ENCODE results near the gene RNU1-3. TPM values are rescaled to one million over a fixed set of nuclear protein-coding genes. Genes with fewer than 3 reads are reported as not detected.
"Not testable (repeated sequence)": the region's sequence is repeated elsewhere in the genome, so short reads cannot be mapped to it uniquely, and the experiment has no call there.

Gene RNU1-3
- total and polyA plus RNA-seq, 2 of the 13 experiments (the other 11 are each of a cell fraction or from before 2014, with no cell fraction given), result under 0.01 to 11,018 TPM

DNA sequence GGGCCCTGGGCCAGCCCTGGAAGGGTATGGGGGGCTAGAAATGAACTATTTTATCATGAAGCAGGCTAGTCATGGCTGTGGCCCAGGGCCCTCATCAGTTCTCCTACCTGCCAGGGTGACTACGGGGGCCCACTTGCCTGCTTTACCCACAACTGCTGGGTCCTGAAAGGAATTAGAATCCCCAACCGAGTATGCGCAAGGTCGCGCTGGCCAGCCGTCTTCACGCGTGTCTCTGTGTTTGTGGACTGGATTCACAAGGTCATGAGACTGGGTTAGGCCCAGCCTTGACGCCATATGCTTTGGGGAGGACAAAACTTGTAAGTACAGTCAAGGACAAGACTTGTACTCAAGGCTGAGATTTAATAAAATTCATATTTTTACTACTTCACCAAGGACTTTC lies 16.8 kb downstream of the RNU1-3 start:
- intact Hi-C loops (cut with micrococcal nuclease; ENCODE audit: unreplicated experiment); H3K4me2 ChIP-seq (ENCODE audit: low read depth, low read length); H3K9me3 ChIP-seq (ENCODE audit: low read length); CTCF ChIA-PET (ENCODE audit: low intra/inter-chr PET ratio, low total read pairs); H3K9ac ChIP-seq (ENCODE audit: insufficient read depth, low read depth, low read length); ATAC-seq; DNase-seq (ENCODE audit: low spot score); H3K4me3 ChIP-seq (replicated peaks in 1 of 3; ENCODE audit: insufficient read depth in 1 of 3, low read depth in 2 of 3, low read length in 3 of 3); in situ Hi-C loops (cut with HindIII; ENCODE audit: extremely low pct_ligation_motif_present, low pct_unique_long_range_greater_than_20kb); BruUV-seq (replicated peaks); H3K27ac ChIP-seq (ENCODE audit: extremely low read length, insufficient read depth, low read length); H4K20me1 ChIP-seq (ENCODE audit: insufficient read depth, low read length); H3K27me3 ChIP-seq (ENCODE audit: control insufficient read depth in 1 of 2, insufficient read depth in 2 of 2, low read length in 2 of 2); H3K36me3 ChIP-seq (replicated peaks in 1 of 2; ENCODE audit: control insufficient read depth in 1 of 2, insufficient read depth in 2 of 2, low read length in 2 of 2); H2AFZ ChIP-seq (ENCODE audit: low read length); POLR2A ChIA-PET; FAIRE-seq: not testable (repeated sequence)
- Histone ChIP-seq H3K79me2 (ENCODE audit: insufficient read depth, low read length) (peaks cover 13% of the 10 kb centered on the region), H3K4me1 (ENCODE audit: insufficient read depth, low read length) (peaks cover 40% of the 10 kb centered on the region)
- 0 out of 2 replicates have a peak, but pooled peaks have one; percentile 19 for TF ChIP-seq FOXJ3 (CRISPR knock-in tag; IDR thresholded peaks at IDR 0.05; ENCODE audit: borderline replicate concordance)
- WGBS (ENCODE audit: low lambda C conversion rate), result 82% methylated on average over 9 of the region's 9 CpGs

DNA sequence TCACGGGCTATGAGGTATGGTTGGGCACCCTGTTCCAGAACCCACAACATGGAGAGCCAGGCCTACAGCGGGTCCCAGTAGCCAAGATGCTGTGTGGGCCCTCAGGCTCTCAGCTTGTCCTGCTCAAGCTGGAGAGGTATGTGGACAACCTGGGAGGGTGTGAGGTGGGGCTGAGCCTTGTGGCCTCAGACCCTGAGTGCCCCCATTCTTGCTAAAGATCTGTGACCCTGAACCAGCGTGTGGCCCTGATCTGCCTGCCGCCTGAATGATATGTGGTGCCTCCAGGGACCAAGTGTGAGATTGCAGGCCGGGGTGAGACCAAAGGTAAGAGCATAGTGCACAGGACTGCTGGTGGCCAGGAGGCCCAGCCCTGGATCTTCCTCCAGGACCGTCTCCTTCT lies 17.4 kb downstream of the RNU1-3 start:
- H3K36me3 ChIP-seq (replicated peaks in 1 of 2; ENCODE audit: control insufficient read depth in 1 of 2, insufficient read depth in 2 of 2, low read length in 2 of 2); in situ Hi-C loops (cut with HindIII; ENCODE audit: extremely low pct_ligation_motif_present, low pct_unique_long_range_greater_than_20kb); BruUV-seq (replicated peaks); H2AFZ ChIP-seq (ENCODE audit: low read length); CTCF ChIA-PET (ENCODE audit: low intra/inter-chr PET ratio, low total read pairs); H3K9ac ChIP-seq (ENCODE audit: insufficient read depth, low read depth, low read length); POLR2A ChIA-PET; H4K20me1 ChIP-seq (ENCODE audit: insufficient read depth, low read length); H3K4me3 ChIP-seq (replicated peaks in 1 of 3; ENCODE audit: insufficient read depth in 1 of 3, low read depth in 2 of 3, low read length in 3 of 3); intact Hi-C loops (cut with micrococcal nuclease; ENCODE audit: unreplicated experiment); H3K27ac ChIP-seq (ENCODE audit: extremely low read length, insufficient read depth, low read length); H3K27me3 ChIP-seq (ENCODE audit: control insufficient read depth in 1 of 2, insufficient read depth in 2 of 2, low read length in 2 of 2); DNase-seq (ENCODE audit: low spot score); H3K4me2 ChIP-seq (ENCODE audit: low read depth, low read length); FAIRE-seq; H3K9me3 ChIP-seq (ENCODE audit: low read length): not testable (repeated sequence)
- 74% methylated on average over 5 of the region's 6 CpGs for WGBS (ENCODE audit: low lambda C conversion rate)
- ATAC-seq, result peak; percentile 16
- peaks cover 40% of the 10 kb centered on the region for H3K4me1 ChIP-seq (ENCODE audit: insufficient read depth, low read length)
- H3K79me2 ChIP-seq (ENCODE audit: insufficient read depth, low read length), result peaks cover 19% of the 10 kb centered on the region
- peak; percentile 63; the same call in 1 of the 2 replicates for TF ChIP-seq GATAD2A (CRISPR knock-in tag; IDR thresholded peaks at IDR 0.05)
- TF ChIP-seq HNF4A (CRISPR knock-in tag; IDR thresholded peaks at IDR 0.05), result peak; percentile 77
- peak; percentile 34; the same call in 1 of the 2 replicates for TF ChIP-seq SALL1 (CRISPR knock-in tag; IDR thresholded peaks at IDR 0.05)
- peak; percentile 39; the same call in 1 of the 2 replicates for TF ChIP-seq NR2C2 (CRISPR knock-in tag; IDR thresholded peaks at IDR 0.05; ENCODE audit: borderline replicate concordance)
- 0 out of 2 replicates have a peak, but pooled peaks have one; percentile 5 for TF ChIP-seq RBFOX2 (IDR thresholded peaks at IDR 0.05; ENCODE audit: low read depth, low read length)
- TF ChIP-seq, protein P1, sequence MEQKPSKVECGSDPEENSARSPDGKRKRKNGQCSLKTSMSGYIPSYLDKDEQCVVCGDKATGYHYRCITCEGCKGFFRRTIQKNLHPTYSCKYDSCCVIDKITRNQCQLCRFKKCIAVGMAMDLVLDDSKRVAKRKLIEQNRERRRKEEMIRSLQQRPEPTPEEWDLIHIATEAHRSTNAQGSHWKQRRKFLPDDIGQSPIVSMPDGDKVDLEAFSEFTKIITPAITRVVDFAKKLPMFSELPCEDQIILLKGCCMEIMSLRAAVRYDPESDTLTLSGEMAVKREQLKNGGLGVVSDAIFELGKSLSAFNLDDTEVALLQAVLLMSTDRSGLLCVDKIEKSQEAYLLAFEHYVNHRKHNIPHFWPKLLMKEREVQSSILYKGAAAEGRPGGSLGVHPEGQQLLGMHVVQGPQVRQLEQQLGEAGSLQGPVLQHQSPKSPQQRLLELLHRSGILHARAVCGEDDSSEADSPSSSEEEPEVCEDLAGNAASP (CRISPR knock-in tag; IDR thresholded peaks at IDR 0.05; ENCODE audit: borderline replicate concordance), result peak; percentile 49; the same call in 1 of the 2 replicates
- peak; percentile 65; the same call in 1 of the 2 replicates for TF ChIP-seq MED1 (CRISPR knock-in tag; IDR thresholded peaks at IDR 0.05)
- TF ChIP-seq, protein P2, sequence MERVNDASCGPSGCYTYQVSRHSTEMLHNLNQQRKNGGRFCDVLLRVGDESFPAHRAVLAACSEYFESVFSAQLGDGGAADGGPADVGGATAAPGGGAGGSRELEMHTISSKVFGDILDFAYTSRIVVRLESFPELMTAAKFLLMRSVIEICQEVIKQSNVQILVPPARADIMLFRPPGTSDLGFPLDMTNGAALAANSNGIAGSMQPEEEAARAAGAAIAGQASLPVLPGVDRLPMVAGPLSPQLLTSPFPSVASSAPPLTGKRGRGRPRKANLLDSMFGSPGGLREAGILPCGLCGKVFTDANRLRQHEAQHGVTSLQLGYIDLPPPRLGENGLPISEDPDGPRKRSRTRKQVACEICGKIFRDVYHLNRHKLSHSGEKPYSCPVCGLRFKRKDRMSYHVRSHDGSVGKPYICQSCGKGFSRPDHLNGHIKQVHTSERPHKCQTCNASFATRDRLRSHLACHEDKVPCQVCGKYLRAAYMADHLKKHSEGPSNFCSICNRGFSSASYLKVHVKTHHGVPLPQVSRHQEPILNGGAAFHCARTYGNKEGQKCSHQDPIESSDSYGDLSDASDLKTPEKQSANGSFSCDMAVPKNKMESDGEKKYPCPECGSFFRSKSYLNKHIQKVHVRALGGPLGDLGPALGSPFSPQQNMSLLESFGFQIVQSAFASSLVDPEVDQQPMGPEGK (CRISPR knock-in tag; IDR thresholded peaks at IDR 0.05), result peak; percentile 48; the same call in 1 of the 2 replicates
- 0 out of 2 replicates have a peak, but pooled peaks have one; percentile 25 for TF ChIP-seq ZNF768 (CRISPR knock-in tag; IDR thresholded peaks at IDR 0.05)
- TF ChIP-seq, protein P3, sequence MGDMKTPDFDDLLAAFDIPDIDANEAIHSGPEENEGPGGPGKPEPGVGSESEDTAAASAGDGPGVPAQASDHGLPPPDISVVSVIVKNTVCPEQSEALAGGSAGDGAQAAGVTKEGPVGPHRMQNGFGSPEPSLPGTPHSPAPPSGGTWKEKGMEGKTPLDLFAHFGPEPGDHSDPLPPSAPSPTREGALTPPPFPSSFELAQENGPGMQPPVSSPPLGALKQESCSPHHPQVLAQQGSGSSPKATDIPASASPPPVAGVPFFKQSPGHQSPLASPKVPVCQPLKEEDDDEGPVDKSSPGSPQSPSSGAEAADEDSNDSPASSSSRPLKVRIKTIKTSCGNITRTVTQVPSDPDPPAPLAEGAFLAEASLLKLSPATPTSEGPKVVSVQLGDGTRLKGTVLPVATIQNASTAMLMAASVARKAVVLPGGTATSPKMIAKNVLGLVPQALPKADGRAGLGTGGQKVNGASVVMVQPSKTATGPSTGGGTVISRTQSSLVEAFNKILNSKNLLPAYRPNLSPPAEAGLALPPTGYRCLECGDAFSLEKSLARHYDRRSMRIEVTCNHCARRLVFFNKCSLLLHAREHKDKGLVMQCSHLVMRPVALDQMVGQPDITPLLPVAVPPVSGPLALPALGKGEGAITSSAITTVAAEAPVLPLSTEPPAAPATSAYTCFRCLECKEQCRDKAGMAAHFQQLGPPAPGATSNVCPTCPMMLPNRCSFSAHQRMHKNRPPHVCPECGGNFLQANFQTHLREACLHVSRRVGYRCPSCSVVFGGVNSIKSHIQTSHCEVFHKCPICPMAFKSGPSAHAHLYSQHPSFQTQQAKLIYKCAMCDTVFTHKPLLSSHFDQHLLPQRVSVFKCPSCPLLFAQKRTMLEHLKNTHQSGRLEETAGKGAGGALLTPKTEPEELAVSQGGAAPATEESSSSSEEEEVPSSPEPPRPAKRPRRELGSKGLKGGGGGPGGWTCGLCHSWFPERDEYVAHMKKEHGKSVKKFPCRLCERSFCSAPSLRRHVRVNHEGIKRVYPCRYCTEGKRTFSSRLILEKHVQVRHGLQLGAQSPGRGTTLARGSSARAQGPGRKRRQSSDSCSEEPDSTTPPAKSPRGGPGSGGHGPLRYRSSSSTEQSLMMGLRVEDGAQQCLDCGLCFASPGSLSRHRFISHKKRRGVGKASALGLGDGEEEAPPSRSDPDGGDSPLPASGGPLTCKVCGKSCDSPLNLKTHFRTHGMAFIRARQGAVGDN (CRISPR knock-in tag; IDR thresholded peaks at IDR 0.05), result peak; percentile 61

Measured in HepG2 (cell line).